SKM-1 (cell line): ENCODE results near the gene SYT11.
"Not testable (repeated sequence)": the region's sequence is repeated elsewhere in the genome, so short reads cannot be mapped to it uniquely, and the experiment has no call there.

Source experiments
- DNase-seq: peaks from one replicate; lab custom pipeline; 2025; ENCODE audit not compliant: unreplicated experiment; lab: John Stamatoyannopoulos, UW

Gene SYT11

DNA sequence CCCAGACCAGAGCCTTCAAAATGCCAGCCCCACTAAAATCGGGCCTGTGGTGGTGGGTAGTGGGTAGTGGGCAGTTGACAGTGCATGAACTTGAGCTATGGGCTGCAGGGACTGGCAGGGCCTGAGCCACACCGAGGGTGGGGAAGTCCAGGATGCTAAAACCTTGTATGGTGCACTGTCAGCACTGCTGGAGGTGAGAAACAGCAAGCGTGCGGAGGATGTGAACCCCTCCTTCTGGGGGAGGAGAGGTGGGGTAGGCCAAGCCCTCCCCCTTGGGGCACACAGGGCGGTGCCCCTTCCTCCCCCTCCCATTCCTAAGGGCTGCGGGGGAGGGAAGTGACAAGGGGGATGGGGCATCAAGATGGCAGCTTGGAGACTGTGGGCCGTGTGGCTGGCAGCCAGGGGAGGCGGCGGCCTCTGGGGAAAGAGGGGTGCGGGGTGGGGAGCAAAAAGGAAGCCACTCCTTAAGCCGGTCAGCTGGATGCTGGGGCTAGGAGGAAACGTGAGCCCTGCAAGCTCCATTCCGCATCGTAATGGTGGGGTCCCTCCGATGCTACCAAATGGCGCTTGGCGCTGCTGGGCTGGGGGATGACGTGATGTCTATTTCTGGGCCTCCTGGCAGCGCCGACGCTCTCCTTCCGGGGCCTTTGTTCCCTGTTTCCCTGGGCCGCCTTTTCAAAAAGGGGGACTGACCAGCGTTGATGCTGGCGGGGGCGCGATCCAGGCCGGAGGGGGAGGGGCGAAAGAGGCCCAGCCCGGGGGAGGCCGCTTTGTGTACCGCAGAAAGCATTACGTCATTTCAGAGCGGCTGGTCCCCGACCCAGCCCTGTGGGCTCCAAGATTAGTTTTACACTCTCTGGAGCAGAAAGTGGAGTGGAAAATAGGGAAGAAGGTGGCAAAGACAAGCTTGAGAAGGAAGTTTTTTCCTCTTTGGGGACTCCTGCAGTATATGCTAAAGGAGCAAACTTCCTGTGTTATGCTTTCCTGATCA, 809 bp downstream of the SYT11 start:
- DNase-seq: no peak

DNA sequence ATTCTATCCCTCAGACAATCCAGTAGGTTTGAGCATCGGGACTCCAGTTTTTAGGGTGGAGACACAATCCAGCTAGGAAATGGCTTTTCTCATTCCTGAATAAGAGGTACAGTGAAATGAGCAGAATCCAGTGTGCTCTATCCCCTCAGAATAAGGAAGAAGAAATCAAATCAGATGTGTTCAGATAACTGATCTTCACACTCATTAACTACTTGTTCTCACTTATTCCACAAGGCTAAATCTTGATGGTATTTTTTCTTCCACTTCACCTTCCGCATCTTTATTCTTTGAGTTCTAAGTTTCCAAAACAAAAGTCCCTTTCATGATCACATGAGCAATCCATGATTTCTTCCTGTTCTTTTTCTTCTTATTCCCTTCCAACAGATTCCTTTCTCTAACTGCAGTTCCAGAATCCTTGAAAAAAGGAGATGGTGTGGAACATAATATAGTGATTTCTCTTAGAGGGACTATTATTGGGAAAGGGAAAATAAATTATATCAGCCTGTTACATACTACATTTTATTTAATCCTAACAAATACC, 1.7 kb downstream of the SYT11 start:
- no peak for DNase-seq

DNA sequence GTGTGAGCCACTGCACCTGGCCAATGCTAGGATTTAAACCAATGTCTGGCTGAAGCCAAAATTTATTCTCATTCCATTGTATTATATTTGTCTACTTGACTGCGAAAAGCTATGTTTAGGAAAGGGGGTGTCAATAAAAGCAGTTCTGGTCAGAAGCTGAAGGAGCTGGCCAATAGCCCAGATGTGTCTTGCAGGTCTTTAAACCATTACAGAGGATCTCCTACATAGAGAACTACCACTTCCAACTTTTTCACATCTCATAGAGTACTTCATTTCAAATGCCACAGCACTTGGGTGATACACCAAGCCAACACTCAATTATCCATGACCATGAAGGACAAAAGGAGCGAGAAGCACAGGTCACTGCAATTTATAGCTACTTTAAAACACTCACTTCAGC, 2.5 kb downstream of the SYT11 start:
- no peak for DNase-seq

DNA sequence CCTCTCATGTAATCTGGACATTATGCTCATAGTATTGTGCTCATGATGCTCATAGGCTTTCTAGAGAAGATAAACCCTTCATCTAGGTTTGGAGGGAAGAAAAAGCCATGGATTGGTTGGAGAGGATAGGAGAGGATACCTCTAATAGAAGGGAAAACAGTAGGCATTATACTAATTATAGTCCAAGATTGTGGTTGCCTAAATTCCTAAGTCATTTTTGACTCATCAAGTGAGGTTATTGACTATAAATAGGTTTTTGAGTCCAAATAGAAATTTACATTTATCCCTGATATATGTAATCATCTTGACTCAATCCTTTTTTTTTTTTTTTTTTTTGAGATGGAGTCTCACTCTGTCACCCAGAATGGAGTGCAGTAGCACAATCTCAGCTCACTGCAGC, 5.0 kb downstream of the SYT11 start:
- DNase-seq: no peak

DNA sequence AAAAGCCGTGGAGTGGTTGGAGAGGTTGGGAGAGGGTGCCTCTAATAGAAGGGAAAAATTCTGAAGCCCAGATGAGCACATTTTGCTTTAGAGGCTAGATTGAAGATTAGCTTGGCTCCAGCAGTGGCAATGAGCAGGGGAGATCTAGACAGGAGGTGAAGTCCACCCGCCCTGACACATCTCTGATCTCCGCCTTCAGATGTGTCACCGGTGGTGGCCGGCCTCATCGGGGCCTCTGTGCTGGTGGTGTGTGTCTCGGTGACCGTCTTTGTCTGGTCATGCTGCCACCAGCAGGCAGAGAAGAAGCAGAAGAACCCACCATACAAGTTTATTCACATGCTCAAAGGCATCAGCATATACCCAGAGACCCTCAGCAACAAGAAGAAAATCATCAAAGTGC, 8.4 kb downstream of the SYT11 start:
- no peak for DNase-seq

DNA sequence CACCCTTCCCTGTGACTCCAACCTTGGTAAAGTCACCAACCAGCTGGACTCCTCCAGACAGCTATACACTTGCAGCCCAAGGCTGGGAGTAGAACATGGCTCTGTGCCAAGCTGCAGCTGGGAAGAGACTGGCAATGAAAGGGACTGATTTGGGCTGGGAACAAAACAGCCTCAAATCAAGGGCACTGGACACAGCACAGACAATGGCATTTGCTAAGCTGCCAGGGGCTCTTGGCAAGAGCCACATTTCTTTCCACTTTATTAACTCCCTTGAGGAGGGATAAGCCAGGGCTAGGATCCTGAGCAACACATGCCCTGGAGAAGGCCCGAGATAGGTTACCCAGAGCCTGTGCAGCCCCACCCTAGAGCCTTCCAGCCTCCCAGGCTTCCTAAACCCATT, 12.0 kb downstream of the SYT11 start:
- DNase-seq: no peak

DNA sequence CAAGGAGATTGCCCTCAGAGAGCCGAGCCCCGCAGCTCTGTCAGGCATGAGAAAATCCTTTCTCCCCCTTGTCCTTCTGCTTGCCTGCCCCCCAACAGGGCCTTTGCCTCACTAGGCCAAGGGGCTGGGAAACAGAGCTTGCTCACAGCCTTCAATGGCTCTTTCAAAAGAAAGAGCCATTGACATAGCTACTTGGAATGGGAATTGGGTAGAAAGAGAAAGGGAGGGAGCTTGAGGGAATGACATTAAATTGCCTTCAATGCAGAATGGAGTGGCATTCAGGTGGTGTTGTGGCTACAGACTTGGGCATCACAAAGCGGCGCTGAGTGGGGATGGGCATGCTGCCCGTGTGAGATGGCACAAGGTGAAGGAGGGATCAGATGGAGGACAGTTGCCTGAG, 13.2 kb downstream of the SYT11 start:
- no peak for DNase-seq

DNA sequence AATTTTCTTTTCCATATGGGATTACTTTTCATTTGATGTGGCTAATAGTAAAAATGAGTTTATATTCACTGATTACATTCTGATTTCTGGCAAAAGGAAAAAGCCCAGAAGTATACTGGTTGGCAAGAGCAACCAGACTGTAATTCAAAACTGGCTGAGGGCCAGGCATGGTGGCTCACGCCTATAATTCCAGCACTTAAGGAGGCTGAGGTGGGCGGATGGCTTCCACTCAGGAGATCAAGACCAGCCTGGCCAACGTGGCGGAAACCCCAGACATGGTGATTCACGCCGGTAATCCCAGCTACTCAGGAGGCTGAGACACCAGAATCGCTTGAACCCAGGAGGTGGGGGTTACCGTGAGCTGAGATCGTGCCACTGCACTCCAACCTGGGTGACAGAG, 14.5 kb downstream of the SYT11 start:
- DNase-seq: no peak

DNA sequence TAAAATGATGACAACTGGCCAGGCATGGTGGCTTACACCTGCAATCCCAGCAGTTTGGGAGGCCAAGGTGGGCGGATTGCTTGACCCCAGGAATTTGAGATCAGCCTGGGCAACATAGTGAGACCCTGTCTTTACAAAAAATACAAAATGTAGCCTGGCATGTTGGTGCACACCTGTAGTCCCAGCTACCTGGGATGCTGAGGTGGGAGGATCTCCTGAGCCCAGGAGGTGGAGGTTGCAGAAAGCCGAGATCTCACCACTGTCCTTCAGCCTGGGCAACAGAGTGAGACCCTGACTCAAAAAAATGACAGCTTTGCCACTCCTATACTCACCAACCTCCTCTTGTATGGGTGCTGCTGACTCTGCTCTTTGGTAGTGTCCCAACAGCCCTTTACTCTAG, 18.6 kb downstream of the SYT11 start:
- no peak for DNase-seq

DNA sequence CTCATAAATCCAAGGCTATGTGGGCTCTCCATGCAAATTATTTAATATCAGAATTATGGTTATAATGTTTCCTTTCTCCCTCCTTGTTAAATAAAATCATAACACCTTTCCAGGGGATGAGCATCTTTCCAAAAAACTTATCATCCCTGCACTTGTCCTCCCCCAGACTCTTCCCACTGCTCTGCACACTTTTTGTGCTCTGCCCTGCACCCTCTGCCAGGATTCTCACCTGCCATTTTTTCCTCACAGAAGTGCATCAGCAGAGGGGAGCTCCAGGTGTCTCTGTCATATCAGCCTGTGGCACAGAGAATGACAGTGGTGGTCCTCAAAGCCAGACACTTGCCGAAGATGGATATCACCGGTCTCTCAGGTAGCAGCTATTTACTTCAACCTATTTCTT, 20.9 kb downstream of the SYT11 start:
- no peak for DNase-seq

DNA sequence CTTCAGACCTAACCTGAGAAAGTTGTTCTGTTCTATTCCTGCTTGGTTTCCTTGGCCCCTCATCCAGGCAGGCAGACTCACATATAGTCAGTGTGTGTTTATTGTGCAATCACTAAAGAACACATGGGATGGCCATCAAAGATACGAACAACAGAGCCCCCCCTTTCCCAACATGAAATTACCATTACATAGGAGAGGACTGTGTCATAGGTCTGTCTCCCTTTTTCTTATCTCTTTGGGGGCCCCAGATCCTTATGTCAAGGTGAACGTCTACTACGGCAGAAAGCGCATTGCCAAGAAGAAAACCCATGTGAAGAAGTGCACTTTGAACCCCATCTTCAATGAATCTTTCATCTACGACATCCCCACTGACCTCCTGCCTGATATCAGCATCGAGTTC, 21.6 kb downstream of the SYT11 start:
- DNase-seq: no peak

DNA sequence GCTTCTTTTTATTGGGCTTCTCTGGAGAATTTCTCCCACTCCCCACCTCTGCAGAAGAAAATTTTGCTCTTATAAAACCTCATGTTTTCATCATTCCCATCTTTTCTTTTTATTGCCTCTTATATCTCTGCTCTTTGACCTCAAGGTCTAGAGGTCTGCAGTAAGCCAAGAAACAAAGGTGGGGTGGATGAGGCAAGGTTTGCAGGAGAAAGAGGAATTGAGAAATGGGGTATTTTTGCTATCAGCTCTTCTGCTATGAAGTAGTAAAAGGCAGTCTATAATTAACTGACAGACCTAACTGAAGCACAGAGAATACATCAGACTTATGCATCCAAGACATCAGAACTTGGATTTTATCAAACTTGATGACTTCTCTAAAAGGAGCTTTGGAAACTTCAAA, 22.9 kb downstream of the SYT11 start:
- DNase-seq: no peak

DNA sequence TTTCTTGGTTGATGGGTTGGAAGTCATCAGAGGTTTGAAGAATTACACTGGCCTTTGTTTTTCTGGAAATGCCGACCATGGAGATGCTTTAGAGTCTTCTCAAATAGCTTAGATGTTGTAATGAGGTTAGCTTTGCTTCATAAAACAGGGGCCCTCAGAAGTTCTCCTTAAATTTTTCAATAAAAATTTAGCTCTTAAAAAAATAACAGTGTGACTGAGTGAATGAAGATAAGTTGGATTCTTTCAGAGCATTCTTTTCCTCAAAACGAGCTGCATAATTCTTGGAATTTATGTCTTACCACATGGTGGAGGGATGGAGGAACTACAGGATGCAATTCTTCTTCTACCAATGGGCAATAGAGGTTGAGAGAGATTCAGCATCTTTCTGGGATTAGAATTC, 23.4 kb downstream of the SYT11 start:
- no peak for DNase-seq

DNA sequence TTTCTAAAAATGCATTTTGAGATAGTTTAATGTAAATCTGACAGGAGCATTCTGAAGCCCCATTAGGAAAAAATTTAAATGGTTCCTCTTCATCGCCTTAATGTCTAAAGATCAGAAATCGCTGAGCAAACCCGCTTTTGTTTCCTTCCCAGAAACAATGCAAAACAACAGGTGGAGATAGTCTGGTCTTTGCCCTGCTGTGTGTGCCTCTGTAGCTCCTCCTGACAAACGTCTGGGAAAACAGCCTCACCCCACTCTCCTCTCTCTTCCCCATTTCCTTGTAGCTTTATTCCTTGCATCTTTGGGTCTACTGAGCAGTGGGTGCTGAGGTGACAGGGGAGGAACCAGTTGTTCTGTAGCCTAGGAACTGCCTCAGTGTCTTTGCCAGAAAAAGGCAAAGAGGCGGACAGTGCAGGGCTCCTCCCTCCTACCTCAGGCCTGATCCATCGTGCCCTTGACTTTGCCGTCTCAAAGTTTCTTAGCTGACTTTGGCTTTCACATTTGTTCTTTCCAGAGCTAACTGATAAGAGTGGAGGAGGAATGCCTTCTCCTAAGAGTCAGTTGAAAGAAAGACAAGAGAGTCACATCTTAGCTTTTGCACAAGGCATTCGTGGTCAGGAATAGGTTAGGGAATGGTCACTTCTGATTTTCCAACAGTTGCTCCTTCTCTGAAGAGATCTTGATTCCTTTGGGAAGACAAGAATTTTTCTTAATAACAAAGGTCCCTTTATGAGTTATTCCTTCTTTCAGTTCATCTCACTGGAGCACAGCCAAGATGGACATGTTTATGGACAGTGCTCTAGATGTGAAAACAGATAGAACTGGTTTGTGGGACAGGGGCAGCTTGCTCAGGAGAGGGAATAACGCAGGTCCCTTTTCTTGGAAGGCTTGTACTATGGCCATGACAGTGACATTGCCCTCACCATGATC, 24.9 kb downstream of the SYT11 start:
- DNase-seq: no peak

DNA sequence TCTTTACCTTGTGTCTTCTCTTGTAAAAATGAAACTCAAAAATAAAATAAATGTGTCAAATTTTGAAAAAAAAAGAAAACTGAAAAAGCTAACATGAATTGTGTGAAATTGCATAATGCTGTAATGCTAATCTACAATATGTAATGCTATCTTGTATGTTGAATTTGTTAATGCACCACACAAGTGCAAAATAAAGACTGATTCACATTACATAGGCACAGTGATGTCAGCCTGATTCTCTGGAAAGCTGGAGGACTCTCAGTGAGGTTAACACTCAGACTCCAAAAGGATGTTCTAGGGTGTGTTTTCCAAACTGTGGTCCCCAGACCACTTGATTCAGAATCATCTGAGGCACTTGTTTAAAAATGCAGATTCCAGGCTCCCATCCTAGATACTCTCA, 25.6 kb downstream of the SYT11 start:
- DNase-seq: no peak

DNA sequence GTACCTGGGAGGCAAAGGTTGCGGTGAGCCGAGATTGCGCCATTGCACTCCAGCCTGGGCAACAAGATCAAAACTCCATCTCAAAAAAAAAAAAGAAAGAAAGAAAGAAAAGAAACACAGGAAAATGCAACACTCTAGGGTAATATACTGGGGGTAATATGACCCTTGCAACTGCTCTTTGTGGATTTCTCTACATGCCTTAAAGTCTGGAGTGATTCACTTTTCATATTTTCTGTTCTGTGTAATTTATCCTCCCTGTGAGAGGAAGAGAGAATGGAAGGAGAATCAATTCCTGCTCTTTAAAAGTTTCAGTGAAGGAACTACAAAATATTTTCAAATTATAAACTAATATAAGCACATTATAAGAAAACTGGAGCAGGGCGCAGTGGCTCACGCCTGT, 29.1 kb downstream of the SYT11 start:
- no peak for DNase-seq

DNA sequence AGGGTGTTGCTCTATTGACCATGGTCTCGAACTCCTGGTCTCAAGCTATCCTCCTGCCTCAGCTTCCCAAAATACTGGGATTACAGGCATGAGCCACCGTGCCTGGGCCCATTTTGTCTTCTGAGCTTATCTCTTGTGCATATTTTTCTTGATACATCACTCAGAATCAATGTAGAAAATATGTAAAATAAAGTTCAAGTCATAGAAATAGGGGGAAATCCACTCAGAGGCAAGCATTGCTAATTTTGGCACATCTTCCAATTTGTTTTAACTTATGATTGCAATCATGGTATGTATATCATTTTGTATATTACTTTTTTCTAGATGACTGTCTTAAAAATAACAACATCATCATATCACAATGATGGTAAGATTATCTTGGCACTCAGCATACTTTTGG, 30.2 kb downstream of the SYT11 start:
- no peak for DNase-seq

DNA sequence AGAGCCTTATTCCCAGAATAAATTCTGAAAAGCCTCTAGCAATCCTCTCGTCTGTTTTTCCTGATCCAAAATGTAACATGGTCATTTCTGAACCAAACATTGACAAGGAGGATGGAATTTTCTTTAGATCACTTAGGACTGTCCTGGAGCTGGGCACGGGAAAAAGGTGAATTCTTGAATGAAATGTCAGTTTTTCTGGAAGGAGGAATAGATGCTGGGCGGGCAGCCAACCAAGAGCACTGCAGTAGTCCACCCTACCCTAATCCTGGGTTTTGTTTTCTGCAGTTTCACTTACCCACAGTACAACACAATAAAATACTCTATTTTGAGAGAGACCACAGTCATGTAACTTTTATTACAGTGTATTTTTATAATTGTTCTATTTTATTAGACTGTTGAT, 30.9 kb downstream of the SYT11 start:
- DNase-seq: no peak

DNA sequence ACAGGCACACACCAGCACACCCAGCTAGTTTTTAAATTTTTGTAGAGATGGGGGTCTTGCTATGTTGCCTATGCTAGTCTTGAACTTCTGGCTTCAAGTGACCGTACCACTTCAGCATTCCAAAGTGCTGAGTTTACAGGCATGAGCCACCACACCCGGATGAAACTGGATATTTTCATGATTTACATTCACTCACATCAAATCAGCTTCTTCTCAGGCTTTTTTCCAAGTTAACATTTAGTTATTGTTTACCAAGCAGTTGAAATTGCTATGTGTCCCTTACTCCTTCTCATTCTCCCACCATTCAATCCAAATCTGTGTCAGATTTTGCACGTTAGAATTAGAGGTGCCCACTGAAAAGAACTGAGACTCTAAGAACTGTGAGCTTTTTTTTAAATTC, 33.4 kb downstream of the SYT11 start:
- DNase-seq: no peak

DNA sequence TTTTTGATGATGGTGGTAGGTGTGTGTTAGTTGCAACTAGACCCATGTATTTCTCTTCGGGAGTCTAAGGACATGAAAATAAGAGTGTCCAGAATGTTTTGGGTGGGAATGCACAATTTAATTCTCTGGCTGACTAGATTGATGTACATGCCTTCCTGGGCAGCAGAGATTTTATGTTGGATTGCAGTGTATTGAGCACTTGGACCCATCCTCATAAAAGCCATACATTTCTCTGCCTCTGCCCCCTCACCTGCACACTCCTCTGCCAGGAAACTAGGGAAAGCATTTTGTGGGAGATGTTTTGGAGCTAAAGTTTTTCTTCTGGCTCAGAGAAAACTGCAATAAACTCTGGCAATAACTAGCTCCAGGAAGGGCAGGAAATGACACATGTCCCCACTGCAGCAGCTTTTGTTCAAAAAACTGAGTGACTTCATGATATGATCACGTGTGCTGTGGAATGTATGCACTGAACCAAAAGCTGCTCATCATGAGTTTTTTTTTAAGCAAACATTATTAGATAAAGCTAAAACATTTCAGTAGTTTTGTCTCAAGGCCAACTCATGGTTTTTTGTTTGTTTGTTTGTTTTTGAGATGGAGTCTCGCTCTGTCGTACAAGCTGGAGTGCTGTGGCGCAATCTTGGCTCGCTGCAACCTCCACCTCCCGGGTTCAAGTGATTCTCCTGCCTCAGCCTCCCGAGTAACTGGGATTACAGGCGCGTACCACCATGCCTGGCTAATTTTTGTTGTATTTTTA, 34.2 kb downstream of the SYT11 start:
- no peak for DNase-seq

DNA sequence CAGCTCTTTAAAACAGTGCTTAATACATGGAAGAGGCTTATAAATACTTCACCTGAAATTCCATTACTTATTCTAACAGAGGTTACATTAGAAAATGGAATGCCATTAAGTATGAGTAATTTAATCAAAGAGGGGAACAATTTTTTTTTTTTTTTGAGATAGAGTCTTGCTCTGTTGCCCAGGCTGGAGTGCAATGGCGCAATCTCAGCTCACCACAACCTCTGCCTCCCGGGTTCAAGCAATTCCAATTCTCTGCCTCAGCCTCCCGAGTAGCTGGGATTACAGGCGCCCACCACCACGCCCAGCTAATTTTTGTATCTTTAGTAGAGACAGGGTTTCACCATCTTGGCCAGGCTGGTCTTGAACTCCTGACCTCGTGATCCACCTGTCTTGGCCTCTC, 36.2 kb downstream of the SYT11 start:
- not testable (repeated sequence) for DNase-seq
